Renal cortical epithelial cell (primary cell): Measurements from ENCODE around the gene GPRC5C. TPM values are rescaled to one million over a fixed set of nuclear protein-coding genes. Genes with fewer than 3 reads are reported as not detected.
A peak's percentile ranks its signal among the peaks of the same experiment; 100 is the strongest.

Experiments
- DNase-seq: peaks from one replicate; pipeline ENCODE4 v3.0.0-alpha.2; 2011; ENCODE audit warnings: low read depth
- total RNA-seq: library from RNA; depleted of rRNA; stranded (reverse); fragments of >200 nt; gene quantifications from 2 replicates; pipeline ENCODE4 v1.2.3, GENCODE V29; 2014

GPRC5C gene
- total RNA-seq, 1 donor from 2014 or later: 345 TPM

DNA sequence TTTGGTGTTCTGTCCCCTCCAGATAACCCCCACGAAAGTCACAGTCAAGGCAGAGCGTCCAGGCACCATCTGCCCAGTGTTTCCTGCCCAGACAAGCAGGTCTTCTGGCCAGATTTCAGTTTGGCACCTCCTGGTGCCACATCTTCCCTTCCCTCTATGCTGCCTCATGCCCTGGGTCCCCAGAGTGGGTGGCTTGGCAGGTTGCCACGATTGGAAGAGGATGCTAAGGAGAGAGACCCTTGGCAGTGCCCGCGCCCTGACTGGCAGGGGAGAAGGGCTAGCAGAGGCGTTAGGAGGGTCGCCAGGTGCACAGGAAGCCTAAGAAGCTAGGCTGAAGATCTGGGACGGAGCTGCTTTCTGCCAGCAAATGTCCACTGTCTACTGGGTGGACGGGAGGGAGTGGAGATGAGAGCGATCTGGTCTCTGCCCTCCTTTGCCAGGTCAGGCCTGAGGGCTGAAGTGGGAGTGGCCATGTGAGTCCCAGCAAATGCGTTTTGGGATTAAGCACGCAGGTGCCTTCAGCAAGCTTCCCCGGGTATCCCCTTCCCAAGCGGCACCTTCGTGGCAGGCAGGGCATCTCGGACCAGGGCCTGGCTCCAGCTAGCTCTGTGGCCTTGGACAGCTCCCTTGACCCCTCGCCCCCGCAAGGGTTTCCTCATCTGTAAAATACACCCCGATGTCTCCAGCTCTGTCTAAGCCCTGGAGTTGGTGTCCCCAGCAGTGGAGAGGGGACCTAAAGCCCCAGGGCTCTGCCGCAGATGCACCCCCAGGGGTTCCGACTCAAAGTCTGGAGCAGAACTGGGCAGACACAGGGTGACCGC is 21.2 kb downstream of the GPRC5C start:
- no peak for DNase-seq

DNA sequence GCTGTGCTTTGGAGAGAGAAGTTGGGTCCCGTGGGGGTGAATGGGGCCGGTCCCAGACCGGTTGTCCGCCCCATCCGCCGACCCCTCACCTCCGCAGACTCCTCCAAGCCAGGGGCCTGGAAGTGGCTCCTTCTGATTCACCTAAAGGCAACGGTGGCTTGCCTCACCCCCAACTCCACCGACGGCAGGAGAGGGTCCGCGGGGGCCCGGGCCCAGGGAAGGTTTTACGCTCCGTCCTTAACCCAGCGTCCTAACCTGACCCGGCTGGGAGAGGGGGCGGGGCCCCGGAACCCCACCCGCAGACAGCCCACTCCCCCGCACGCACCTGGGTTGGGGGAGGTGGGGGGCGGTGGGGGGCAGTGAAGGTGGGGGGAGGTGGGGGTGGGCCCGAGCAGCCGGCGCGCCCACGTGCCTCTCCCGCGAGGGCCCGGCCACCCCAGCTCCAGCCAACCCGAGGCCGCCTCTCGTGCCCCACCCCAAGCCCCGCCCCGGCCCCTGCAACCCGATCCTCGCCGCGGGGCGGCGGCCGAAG is 21.8 kb downstream of the GPRC5C start:
- DNase-seq: peak; percentile 50

DNA sequence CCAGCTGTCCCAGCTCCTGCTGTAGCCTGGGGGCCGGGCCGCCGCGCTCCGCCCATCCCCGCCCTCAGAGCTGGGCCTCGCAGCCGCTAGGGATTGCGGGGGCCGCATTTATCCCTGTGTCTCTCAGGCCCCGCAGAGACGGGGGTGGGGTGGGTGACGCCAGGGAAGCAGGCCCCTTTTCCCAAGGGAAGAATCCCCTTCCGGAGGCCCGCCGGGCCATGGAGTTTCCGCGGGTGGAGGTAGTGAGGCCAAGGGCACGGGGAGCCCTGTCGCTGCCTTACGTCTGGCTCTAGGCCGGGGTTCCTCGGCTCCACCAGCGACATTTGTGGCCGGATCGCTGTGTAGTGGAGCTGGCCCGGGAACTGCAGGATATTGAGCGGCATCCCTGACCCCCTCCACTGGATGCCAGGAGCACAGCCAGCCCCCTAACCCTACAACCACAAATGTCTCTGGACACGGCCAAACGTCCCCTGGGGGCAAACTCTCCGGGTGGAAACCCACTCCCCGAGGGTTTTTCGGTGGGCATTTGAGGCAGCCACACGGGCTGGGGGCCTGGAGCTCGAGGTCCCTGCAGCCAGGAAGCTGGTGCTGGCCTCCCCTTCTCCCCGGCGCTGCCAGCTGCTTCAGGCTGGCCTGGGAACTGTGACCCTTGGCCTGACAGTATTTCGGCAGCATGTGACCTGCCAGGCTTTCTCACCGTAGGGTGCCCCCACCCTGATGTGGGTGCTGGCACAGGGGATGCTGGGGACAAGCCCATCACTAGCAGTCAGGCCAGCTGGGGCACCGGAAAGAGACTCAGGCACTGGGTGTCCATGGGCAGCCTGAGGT is 22.5 kb downstream of the GPRC5C start:
- DNase-seq: no peak

DNA sequence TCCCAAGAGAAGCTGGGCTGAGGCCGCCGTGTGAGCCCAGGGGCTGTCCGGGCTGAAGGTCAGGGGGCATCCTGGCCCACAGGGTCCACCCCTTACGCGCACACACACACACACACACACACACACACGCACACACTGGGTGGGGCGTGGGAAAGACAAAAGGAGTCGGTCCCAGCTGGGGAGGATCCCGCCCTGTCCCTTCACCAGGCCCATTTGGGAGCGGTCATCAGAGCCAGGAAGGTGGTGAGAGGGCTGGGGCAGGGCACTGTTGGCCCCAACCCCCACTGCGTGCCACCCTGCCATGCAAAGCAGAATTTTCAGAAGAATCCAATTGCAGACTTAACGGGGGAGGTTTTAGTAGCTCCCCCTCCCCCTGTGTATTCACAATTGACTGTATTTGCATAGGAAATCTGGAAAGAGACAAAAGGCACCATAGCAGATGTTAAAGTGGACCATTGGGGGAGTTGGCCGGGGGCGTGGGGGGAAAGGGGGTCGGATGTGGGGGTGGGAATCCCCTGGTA is 23.2 kb downstream of the GPRC5C start:
- DNase-seq: no peak

DNA sequence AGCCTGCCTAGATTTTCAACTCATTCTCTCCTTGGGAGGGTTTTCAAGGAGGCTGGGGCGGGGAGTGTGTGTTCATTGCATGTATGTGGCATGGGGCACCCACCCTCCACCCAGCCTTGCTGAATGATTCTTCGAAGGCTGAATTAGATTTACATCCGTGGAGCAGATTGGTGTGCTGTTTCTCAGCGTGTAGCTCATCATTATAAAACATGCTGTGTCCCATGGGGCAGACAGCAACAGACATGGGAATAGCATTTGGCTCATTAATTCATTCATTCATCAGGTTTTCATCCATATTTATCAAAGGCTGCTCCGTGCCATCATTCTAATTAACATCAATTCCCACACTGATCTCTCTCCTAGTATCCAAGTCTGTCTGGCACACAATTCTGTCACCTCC is 23.9 kb downstream of the GPRC5C start:
- no peak for DNase-seq

DNA sequence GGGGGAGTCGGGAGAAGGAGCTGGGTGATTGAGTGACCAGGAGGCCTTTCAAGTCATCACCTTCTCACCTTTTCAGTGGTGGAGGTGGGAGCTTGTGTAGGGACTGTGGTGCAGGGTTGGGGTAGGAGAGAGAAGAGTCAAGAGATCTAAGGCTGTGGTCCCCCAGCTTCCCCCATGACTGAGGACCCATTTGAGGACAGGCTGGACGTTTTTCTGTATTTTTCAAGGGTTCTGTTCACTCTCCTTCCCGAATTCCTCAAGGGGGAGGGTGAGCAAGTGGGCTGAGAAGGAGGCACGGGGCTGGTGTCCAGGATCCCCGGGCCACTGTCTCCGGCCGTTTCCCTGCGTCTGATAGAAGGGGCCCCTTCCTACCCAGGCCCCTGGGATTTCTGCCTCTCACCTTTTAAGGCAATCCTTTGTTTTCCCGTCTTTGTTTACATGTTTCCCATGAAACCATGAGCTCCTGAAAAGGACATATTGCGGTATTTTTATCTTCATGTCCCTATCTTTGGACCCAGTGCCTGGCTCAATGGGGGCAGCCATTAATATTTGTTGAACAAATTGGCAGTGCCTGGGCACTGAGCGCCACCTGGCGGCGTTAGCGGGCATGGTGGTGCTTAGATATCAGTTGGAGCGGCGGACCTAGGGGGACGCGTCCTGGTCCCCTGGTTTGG is 25.4 kb downstream of the GPRC5C start:
- DNase-seq: no peak

DNA sequence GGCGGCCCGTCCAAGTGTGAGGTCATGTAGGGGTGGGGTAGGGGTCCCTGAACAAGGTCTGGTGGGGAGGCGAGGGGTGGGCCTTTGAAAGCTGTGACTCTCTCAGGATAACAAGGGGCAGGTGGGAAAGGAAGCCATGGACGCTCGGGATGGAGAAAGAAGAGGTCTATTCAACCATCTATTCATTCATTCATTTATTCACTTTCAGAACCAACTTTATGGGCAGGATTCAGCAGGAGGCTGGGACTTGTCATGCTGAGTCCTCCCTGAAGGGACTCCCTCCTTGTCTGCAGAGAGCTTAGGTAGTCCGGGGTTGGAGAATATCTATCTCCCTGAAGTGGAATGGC is 25.9 kb downstream of the GPRC5C start:
- no peak for DNase-seq

DNA sequence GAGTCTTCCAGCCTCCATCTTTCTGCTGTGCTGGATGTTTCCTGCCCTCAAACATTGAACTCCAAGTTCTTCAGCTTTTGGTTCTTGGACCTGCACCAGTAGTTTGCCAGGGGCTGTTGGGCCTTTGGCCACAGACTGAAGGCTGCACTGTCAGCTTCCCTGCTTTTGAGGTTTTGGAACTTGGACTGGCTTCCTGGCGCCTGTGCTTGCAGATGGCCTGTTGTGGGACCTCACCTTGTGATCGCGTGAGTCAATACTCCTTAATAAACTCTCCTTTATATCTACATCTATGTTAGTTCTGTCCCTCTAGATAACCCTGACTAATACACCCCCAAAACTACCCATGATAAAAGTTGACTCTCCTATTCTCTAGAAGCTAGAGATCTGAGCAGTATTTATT is 26.9 kb downstream of the GPRC5C start:
- DNase-seq: no peak

DNA sequence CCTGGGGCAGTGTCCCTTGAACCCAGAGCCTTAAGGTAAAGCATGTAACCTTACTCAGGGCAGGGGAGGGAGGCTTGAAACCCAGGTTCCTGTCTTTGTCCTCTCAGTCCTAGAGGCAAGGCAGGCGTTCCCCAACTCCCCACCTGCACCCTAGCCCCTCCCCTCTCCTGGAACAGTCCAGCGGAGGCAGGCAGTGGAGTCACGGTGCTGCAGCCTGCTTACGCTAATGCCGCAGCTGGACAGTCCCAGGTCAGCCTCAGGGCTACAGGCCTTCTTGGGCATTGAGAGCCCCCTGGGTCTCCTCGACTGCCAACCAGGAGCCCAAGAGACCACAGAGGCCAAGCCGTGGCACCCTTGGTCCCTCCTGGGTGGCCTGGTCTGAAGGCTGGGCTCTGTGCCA is 27.7 kb downstream of the GPRC5C start:
- DNase-seq: no peak

DNA sequence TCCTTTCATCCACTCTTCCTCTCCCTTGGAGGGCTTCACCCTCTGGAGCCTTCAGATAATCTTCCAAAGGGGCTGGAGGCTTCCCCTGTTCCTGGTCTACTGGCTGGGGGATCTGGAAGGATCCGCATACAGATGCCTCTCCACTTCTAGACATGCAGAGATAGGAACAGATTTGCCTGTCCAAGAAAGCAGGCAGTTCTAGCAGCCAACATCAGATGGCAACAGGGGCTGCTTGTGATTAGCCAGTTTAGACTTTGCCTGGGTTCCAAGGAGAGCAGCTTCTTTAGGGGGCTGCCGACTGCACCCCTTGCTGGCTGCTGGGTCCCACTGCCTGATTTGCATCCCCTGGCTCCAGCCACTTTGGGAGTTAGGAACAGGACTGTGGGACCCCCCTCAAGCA is 28.4 kb downstream of the GPRC5C start:
- DNase-seq: no peak

DNA sequence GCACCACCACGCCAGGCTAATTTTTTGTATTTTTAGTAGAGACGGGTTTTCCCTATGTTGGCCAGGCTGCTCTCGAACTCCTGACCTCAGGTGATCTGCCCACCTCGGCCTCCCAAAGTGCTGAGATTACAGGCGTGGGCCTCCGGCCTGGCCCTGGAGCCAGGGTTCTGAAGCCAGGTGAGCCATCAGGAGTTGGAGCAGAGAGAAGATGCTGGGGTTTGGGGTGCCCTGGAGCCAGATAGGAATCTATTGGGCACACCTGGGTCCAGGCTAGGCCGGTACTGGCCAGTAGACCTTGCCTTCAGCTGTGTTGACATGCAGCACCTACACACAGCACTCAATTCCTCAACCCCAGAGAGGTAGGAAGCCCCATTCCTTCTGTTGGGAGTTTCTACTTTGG is 29.1 kb downstream of the GPRC5C start:
- no peak for DNase-seq

DNA sequence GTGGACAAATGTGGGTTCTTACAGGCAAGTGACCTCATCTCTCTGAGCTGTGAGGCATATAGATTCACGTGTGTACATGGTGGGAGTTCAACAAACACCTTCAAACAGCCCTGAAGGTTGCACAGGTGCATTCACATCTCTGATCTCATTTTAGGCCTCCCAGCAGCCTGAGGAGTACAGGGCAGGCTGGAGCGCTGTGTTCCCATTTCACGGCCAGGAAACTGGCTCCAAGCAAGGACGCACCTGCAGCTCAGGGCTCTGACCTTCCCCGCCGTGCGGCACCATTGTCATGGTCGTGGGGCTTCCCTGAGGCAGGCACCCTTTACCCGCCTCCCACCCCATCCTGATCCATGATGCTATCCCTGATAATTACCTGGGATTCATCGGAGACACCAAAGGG is 29.7 kb downstream of the GPRC5C start:
- no peak for DNase-seq

DNA sequence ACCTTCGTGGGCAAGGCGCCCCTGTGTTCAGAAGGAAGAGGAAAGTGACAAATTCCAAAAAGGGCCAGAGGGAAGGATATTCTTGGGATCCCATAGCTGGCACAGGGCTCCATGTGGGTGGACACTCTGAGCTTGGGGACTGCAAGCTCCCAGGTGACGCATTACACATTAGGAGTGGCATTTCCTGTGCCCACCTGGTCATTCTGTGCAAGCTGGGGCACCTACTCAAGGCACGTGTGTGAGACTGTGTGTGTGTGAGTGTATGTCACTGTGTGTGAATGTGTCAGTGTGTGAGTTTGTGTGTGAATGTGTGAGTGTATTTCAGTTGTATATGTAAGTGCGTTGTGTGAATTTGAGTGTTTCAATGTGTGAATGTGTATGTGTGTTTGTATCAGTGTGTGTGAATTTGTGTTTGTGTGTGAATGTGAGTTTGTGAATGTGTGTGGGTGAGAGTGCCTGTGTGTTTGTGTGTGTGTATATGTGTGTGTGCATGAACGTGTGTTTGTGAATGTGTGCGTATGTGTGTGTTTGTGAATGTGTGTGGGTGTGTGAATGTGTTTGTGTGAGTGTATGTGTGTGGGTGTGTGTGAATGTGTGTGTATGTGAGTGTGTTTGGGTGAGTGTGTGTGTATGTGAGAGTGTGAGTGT is 33.0 kb downstream of the GPRC5C start:
- no peak for DNase-seq

DNA sequence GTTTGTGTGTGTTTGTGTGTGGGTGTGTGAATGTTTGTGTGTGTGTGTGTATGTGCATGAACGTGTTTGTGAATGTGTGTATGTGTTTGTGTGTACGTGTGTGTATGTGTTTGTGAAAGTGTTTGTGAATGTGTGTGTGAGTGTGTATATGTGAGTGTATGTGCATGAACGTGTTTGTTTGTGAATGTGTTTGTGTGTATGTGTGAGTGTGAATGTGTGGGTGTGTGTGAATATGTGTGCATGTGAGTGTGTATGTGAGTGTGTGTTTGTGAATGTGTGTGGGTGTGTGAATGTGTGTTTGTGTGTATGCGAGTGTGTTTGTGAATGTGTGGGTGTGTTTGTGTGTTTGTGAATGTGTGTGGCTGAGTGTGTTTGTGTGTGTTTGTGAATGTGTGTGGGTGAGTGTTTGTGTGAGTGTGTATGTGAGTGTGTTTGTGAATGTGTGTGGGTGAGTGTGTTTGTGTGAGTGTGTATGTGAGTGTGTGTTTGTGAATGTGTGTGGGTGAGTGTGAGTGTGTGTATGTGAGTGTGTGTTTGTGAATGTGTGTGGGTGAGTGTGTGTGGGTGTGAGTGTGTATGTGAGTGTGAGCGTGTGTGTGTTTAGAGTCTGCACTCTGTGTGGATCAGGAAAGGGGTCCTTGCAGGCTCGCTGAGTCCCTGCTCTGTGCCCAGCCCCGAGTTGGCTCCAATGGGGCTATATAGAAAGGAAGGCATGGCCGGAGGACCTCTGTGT is 33.7 kb downstream of the GPRC5C start:
- DNase-seq: no peak

DNA sequence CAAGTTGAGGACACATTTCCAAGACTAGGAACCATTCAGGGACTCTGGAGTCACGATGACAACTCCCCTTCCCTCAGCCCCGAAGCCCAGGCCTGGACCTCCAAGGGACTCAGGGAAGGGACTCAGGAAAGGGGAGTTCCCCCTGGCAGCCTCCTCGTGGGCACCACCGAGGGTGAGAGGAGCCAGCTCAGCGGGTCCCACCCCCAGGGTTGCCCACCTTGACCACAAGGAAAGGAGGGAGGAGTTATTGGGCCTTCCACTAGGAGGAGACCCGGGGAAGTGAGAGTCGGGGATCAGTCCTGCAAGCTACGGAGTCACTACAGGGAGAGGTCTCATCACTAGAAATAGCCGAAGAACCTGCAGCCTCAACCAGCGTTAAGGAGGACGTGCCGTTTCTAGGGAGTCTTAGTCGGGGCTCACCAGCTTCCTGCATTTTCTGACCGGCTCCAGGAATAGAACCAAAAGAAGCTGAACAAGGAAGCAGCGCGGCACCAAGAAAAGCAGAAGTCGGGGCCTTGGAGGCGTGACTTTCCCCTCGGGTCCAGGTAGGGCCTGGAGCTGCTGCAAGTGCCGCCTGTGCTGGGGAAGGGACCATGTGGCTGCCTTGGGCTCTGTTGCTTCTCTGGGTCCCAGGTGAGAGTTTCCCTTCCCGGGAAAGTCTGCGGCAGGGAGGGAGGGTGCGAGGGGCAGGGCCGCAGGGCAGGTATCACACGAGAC is 34.4 kb downstream of the GPRC5C start, which contains the start of gene CD300A:
TSS of gene CD300A (plus strand) at position 524 of the 717 bp plus-strand sequence. CDS start at position 594, 70 bp downstream.
- DNase-seq: no peak

DNA sequence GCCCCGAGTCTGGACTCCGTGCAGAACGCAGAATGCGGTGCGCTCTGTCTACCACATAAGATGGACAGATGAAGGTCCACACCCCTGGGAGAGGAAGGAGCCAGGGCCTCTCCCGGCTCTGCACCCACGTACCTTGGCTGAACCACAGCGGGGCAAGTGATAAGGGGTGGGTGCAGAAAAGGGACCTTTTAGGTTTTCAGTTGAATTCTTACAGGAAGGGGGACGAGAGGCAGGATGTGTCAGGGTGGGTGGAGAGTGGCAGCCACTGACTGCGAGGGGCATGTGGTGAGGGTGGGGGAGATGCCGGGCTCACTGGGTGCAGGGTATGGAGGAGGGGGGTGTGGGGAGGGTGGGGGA is 34.9 kb downstream of the GPRC5C start:
- no peak for DNase-seq

DNA sequence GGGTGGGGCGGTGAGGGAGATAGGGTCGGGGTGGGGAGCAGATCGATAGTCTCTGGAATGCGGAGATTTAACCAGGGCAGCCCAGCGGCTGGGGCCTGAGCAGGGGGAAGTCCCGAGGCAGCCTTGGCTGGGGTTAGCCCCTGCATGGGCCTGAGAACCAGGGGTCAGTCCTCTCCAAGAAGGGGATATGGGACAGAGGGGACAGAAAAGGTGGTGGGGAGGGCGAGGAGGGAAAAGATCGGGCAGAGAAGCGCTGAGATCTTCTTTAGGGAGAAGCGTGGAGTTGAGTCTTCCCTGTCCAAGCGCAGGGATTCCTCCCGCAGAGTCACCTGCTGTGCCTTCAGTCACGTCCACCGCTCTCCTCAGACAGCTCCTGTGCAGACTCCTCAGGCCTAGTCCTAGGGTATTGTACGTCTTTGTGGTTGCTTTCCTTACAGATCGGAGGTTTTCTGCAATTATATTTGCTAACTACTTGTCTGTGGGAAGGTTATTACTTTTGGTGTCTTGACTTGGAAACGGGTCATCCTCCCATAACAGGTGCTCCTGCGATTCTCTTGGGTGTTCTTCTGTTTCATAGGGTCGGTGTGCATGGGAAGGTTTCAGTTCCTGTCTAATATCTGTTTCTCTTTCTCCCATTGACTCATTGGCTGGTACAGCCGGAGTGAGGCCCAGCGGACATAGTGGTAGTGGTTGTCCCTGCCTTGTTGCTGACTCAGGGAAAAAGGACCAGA is 35.5 kb downstream of the GPRC5C start:
- no peak for DNase-seq

DNA sequence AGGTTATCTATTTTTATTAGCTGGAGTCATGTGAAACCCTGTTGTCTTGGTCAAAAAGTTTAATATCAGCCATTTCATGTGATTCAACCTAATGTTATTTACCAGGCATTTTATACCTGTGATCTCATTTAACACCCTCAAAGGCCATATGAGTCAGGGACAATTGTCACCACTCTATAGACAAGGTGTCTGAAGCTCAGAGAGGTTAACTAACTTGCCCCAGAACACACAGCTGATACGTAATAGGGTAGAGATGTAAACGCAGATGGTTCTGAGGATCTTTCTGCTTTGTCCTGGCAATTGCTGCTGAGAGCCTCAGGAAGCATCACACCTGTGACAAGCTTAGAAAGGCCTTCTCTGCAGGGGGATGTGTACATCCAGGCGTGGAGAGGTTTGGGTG is 39.5 kb downstream of the GPRC5C start:
- no peak for DNase-seq

DNA sequence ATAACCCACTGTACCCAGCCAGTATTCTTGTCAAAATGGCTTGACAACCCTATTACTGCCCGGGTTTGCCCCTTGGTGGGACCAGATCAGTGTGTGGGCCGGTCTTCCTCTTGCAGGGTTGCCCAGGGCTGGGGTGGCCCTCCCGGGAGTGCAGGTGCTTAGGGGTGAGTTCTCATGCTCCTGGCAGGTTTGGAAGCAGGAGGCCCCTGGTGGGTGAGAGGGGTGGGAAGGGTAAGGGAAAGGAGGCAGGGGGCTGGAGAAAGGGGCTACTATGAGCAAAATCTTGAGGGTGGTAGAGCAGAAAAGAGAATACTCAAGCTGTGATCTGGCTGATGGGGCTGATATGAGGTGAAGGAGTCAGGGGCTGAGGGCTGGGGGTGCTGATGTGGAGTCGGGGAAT is 41.0 kb downstream of the GPRC5C start:
- DNase-seq: no peak

DNA sequence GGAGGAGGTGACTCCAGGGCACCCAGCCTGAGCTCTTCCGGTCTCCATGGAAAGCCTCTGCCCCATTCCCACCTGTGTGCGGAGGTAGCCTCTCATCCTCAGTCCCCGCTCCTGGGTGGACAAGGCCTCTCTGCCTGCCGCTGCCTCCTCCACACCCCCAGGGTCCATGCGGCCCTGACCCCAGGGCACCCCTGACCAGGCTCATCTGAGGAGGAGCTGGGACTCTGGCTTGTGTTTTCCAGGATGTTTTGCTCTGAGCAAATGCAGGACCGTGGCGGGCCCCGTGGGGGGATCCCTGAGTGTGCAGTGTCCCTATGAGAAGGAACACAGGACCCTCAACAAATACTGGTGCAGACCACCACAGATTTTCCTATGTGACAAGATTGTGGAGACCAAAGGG is 41.4 kb downstream of the GPRC5C start:
- DNase-seq: no peak
